ENCODE data around the gene CCM2L.

The CCM2L gene

DNA sequence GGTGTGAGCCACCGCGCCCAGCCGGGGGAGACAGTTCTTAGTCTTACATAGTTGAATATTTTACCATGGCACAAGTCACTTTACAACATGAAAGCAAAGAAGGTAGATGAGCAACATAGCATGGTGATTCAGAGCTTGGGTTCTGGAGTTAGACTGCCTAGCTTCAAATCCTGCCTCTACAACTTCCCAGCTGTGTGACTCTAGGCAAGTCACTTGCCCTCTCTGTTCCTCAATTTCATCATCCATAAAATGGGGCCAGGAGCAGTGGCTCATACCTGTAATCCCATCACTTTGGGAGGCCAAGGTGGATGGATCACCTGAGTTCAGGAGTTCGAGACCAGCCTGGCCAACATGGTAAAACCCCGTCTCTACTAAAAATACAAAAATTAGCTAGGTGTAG is 68.1 kb downstream of the CCM2L start:
- no peak overlapping the region for H3K4me3 Mint-ChIP-seq
- no peaks in the 10 kb centered on the region for H3K4me1 Mint-ChIP-seq
- H3K36me3 Mint-ChIP-seq: peaks cover 22% of the 10 kb centered on the region
- no peak for ATAC-seq
- no peaks in the 10 kb centered on the region for H3K27me3 Mint-ChIP-seq
- no peak overlapping the region for H3K27ac Mint-ChIP-seq
- no peaks in the 10 kb centered on the region for H3K9me3 Mint-ChIP-seq

GRCh38 chr20:32078791-32079190 is 68.6 kb downstream of the CCM2L start:
- H3K27me3 Mint-ChIP-seq: no peaks in the 10 kb centered on the region
- H3K4me3 Mint-ChIP-seq: no peak overlapping the region
- H3K36me3 Mint-ChIP-seq: peaks cover 18% of the 10 kb centered on the region
- ATAC-seq: no peak
- H3K27ac Mint-ChIP-seq: no peak overlapping the region
- H3K4me1 Mint-ChIP-seq: no peaks in the 10 kb centered on the region
- no peaks in the 10 kb centered on the region for H3K9me3 Mint-ChIP-seq

DNA sequence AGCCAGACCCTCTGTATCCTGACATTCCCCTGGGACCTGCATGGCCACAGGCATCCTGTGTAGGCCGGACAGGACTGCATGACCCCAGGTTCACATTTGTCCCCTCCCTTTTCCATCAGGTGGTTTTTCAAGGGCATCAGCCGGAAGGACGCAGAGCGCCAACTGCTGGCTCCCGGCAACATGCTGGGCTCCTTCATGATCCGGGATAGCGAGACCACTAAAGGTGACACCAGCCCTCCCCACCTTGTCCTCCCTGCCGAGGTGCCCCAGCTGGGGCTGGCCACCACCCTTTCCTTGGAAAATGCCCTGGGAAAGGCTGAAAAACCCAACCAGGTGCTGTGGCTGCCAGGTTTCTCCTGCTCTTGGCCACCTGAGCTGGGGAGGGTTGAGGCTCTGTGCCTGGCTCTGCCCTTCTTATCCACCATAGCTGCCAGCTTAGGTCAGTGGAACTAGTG is 69.4 kb downstream of the CCM2L start:
- no peak for ATAC-seq
- no peak overlapping the region for H3K27ac Mint-ChIP-seq
- no peaks in the 10 kb centered on the region for H3K4me1 Mint-ChIP-seq
- H3K36me3 Mint-ChIP-seq: peaks cover 18% of the 10 kb centered on the region
- no peaks in the 10 kb centered on the region for H3K9me3 Mint-ChIP-seq
- no peak overlapping the region for H3K4me3 Mint-ChIP-seq
- H3K27me3 Mint-ChIP-seq: no peaks in the 10 kb centered on the region

DNA sequence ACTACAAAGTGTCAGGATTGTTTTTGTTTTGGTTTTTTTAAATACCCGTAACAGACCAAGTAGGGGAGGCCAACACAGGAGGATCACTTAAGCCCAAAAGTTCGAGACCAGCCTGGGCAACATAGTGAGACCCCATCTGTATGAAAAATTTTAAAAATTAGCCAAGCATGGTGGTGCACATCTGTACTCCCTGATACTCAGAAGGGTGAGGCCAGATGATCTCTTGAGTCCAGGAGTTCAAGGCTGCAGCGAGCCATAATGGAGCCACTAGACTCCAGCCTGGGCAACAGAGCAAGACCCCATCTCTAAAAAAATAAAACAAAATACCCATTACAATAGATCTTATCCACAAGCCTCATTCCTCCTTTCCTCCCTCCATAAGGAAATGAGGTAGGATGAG is 70.5 kb downstream of the CCM2L start:
- no peak overlapping the region for H3K27ac Mint-ChIP-seq
- no peaks in the 10 kb centered on the region for H3K4me1 Mint-ChIP-seq
- H3K27me3 Mint-ChIP-seq: no peaks in the 10 kb centered on the region
- H3K36me3 Mint-ChIP-seq: peaks cover 12% of the 10 kb centered on the region
- H3K4me3 Mint-ChIP-seq: no peak overlapping the region
- no peaks in the 10 kb centered on the region for H3K9me3 Mint-ChIP-seq
- ATAC-seq: no peak
